ENCODE data around the gene RNPEP.

DNA sequence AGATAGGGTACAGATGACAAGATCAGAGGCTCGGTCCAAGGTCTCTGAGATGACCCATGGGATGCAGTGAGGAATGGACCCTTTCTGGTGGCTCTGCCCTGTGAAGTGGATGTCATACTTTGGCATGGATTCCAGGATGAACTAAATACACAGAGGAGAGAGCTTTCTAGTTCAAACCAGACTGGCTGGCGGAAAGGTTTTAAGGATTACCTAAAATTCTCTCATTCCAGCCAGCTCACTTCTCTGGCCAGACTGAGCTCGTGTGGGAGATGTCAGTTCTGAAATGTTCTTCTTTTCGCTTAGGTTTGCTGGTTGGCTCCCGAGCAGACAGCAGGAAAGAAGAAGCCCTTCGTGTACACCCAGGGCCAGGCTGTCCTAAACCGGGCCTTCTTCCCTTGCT lies 6.2 kb downstream of the RNPEP start:
- TF ChIP-seq, protein P1, sequence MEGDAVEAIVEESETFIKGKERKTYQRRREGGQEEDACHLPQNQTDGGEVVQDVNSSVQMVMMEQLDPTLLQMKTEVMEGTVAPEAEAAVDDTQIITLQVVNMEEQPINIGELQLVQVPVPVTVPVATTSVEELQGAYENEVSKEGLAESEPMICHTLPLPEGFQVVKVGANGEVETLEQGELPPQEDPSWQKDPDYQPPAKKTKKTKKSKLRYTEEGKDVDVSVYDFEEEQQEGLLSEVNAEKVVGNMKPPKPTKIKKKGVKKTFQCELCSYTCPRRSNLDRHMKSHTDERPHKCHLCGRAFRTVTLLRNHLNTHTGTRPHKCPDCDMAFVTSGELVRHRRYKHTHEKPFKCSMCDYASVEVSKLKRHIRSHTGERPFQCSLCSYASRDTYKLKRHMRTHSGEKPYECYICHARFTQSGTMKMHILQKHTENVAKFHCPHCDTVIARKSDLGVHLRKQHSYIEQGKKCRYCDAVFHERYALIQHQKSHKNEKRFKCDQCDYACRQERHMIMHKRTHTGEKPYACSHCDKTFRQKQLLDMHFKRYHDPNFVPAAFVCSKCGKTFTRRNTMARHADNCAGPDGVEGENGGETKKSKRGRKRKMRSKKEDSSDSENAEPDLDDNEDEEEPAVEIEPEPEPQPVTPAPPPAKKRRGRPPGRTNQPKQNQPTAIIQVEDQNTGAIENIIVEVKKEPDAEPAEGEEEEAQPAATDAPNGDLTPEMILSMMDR (IDR thresholded peaks at IDR 0.05), result no peak
- TF ChIP-seq POLR2AphosphoS5 (IDR thresholded peaks at IDR 0.05) (no peak), POLR2A (IDR thresholded peaks at IDR 0.05) (no peak)

Measured in breast epithelium (tissue), 3 donors.